OCI-LY7 (cell line): ENCODE results near the gene BUD23. TPM values are rescaled to one million over a fixed set of nuclear protein-coding genes. Genes with fewer than 3 reads are reported as not detected.

ENCODE experiments used
- BruUV-seq: library from RNA; stranded (reverse); fragments of 400-500 nt; replicated peaks from 2 replicates; lab custom pipeline; 2021; lab: Mats Ljungman, UMichigan
- CTCF ChIA-PET: fragments of 300-600 bp; sonication (Branson Sonifier 250); formaldehyde crosslinking; loops from one replicate; lab custom pipeline; 2022; ENCODE audit warnings: antibody characterized with exemption; ENCODE audit not compliant: unreplicated experiment; lab: Charles Lee
- POLR2A ChIA-PET: fragments of 300-600 bp; sonication (Branson Sonifier 250); formaldehyde crosslinking; loops from one replicate; lab custom pipeline; 2022; ENCODE audit warnings: antibody characterized with exemption; lab: Charles Lee
- DNase-seq: peaks from one replicate; pipeline ENCODE4 v3.0.0-alpha.2; 2015; ENCODE audit warnings: low spot score
- H2AFZ ChIP-seq: fragments of 200-600 bp; sonication (generic), shearing (Covaris generic); 2 replicates; pipeline ENCODE4 v1.6.1; 2014; ENCODE audit warnings: mild to moderate bottlenecking, antibody characterized with exemption, low read length, moderate library complexity
- H3K27ac ChIP-seq: fragments of 200-600 bp; sonication (generic); 2 replicates; pipeline ENCODE4 v1.5.1; 2014; ENCODE audit warnings: mixed run types, low read depth, mild to moderate bottlenecking, moderate library complexity, low read length, inconsistent platforms; ENCODE audit not compliant: poor library complexity, severe bottlenecking
- H3K36me3 ChIP-seq: fragments of 200-600 bp; sonication (generic); 2 replicates; pipeline ENCODE4 v1.6.1; 2014; ENCODE audit warnings: mild to moderate bottlenecking, antibody characterized with exemption, low read length, moderate library complexity, mixed read lengths; ENCODE audit not compliant: insufficient read depth
- H3K4me1 ChIP-seq: fragments of 200-600 bp; sonication (generic); 2 replicates; pipeline ENCODE4 v1.5.1; 2014; ENCODE audit warnings: mild to moderate bottlenecking, low read length; ENCODE audit not compliant: insufficient read depth, poor library complexity, severe bottlenecking
- H3K4me2 ChIP-seq: fragments of 200-600 bp; sonication (generic); 2 replicates; pipeline ENCODE4 v1.6.1; 2014; ENCODE audit warnings: mild to moderate bottlenecking, low read length
- H3K4me3 ChIP-seq: fragments of 200-600 bp; sonication (generic); 2 replicates; pipeline ENCODE4 v1.5.1; 2014; ENCODE audit warnings: mild to moderate bottlenecking, low read depth, low read length; ENCODE audit not compliant: poor library complexity, severe bottlenecking
- H3K79me2 ChIP-seq: fragments of 200-600 bp; sonication (generic); 2 replicates; pipeline ENCODE4 v1.6.1; 2016; ENCODE audit warnings: low read depth, mild to moderate bottlenecking, low read length, moderate library complexity, mixed read lengths; ENCODE audit not compliant: insufficient read depth
- H3K9me2 ChIP-seq: fragments of 200-600 bp; sonication (generic); 2 replicates; pipeline ENCODE4 v1.6.1; 2016; ENCODE audit warnings: mild to moderate bottlenecking, low read length, mixed read lengths; ENCODE audit not compliant: insufficient read depth
- H3K9me3 ChIP-seq: fragments of 200-600 bp; sonication (generic); 2 replicates; pipeline ENCODE4 v1.6.1; 2014; ENCODE audit warnings: mild to moderate bottlenecking, mixed run types, low read length, mixed read lengths
- H4K20me1 ChIP-seq: fragments of 200-600 bp; sonication (generic); 2 replicates; pipeline ENCODE4 v1.6.1; 2014; ENCODE audit warnings: mild to moderate bottlenecking, antibody characterized with exemption, low read length, moderate library complexity, mixed read lengths; ENCODE audit not compliant: insufficient read depth
- CTCF ChIP-seq: fragments of 200-600 bp; sonication (generic); conservative IDR thresholded peaks from 2 replicates; pipeline ENCODE4 v1.5.1; 2014; ENCODE audit warnings: mild to moderate bottlenecking, antibody characterized with exemption, low read length, moderate library complexity, mixed read lengths
- EZH2phosphoT487 ChIP-seq: fragments of 200-600 bp; sonication (generic); IDR thresholded peaks from 2 replicates; pipeline ENCODE4 v1.6.1; 2018; ENCODE audit warnings: low read depth, borderline replicate concordance, mild to moderate bottlenecking, mixed run types, antibody characterized with exemption, low read length, moderate library complexity, mixed read lengths
- intact Hi-C: fragments of 100-400 bp; cut with micrococcal nuclease; formaldehyde crosslinking; loops from one replicate; pipeline ENCODE4 v1.10.0; 2022; ENCODE audit not compliant: unreplicated experiment
- total RNA-seq, 2 experiments: library from RNA; depleted of rRNA in 1 of 2; stranded (reverse); fragments of >200 nt in 1 of 2; shearing (Covaris generic) in 1 of 2; gene quantifications; 2 replicates each; pipeline ENCODE4 v1.2.3, GENCODE V29; 2014 to 2022

Gene BUD23
- total RNA-seq, 2 experiments from 2014 or later = 58.1 to 91.1 TPM

GRCh38 chr7:73702226-73702625, 18.8 kb downstream of the BUD23 start:
- no peaks in the 10 kb centered on the region for H3K79me2 ChIP-seq
- intact Hi-C loops = no loop called here
- no peak for DNase-seq
- no peak for TF ChIP-seq EZH2phosphoT487
- no peak for TF ChIP-seq CTCF
- no peaks in the 10 kb centered on the region for H4K20me1 ChIP-seq
- CTCF ChIA-PET = interaction anchor here (1.5 kb wide), 1 partner anchor 12 kb away, joined by 4 read pairs; no protein-coding TSS in a partner anchor
- no peak overlapping the region for H3K27ac ChIP-seq
- POLR2A ChIA-PET = interaction anchor here (0.7 kb wide), 1 partner anchor 18 kb away, joined by 3 read pairs; no protein-coding TSS in a partner anchor
- H3K9me3 ChIP-seq = no peaks in the 10 kb centered on the region
- no peaks in the 10 kb centered on the region for H3K4me1 ChIP-seq
- no TSS peak for BruUV-seq
- no peaks in the 10 kb centered on the region for H3K9me2 ChIP-seq
- peaks cover 27% of the 10 kb centered on the region for H3K36me3 ChIP-seq
- H3K4me3 ChIP-seq = no peak overlapping the region
- H2AFZ ChIP-seq = no peak overlapping the region
- no peak overlapping the region for H3K4me2 ChIP-seq

GRCh38 chr7:73702665-73703064, 19.3 kb downstream of the BUD23 start:
- Histone ChIP-seq H3K4me2 (no peak overlapping the region), H4K20me1 (no peaks in the 10 kb centered on the region), H3K79me2 (no peaks in the 10 kb centered on the region), H2AFZ (no peak overlapping the region), H3K4me1 (no peaks in the 10 kb centered on the region), H3K27ac (no peak overlapping the region), H3K36me3 (peaks cover 22% of the 10 kb centered on the region; the same call in 1 of the 2 replicates), H3K4me3 (no peak overlapping the region), H3K9me3 (no peaks in the 10 kb centered on the region), H3K9me2 (no peaks in the 10 kb centered on the region)
- no TSS peak for BruUV-seq
- no peak for DNase-seq
- ChIA-PET POLR2A (interaction anchor here (0.7 kb wide), 1 partner anchor 17 kb away, joined by 3 read pairs; no protein-coding TSS in a partner anchor), CTCF (interaction anchor here (1.5 kb wide), 1 partner anchor 12 kb away, joined by 4 read pairs; no protein-coding TSS in a partner anchor)
- intact Hi-C loops = no loop called here
- TF ChIP-seq EZH2phosphoT487 (no peak), CTCF (no peak)

- no peaks in the 10 kb centered on the region for H3K9me2 ChIP-seq
- no peak for DNase-seq
- no peaks in the 10 kb centered on the region for H4K20me1 ChIP-seq
- no peaks in the 10 kb centered on the region for H3K4me1 ChIP-seq
- peaks cover 17% of the 10 kb centered on the region; the same call in 1 of the 2 replicates for H3K36me3 ChIP-seq
- CTCF ChIA-PET = interaction anchor here (1.5 kb wide), 1 partner anchor 11 kb away, joined by 4 read pairs; no protein-coding TSS in a partner anchor
- BruUV-seq = no TSS peak
- intact Hi-C loops = no loop called here
- no peak overlapping the region for H3K4me2 ChIP-seq
- H3K27ac ChIP-seq = no peak overlapping the region
- no peaks in the 10 kb centered on the region for H3K9me3 ChIP-seq
- H3K79me2 ChIP-seq = no peaks in the 10 kb centered on the region
- no peak overlapping the region for H2AFZ ChIP-seq
- no peak overlapping the region for H3K4me3 ChIP-seq
- POLR2A ChIA-PET = no interaction called here
- TF ChIP-seq EZH2phosphoT487 (no peak), CTCF (no peak)
These were observed 19.8 kb downstream of the BUD23 start for GRCh38 chr7:73703225-73703624.
